Stimulated activated CD8-positive, alpha-beta memory T cell treated with anti-CD3 and anti-CD28 coated beads, Interleukin-7, amount 100 ng/mL, for 48 hours (primary cell): ENCODE results near the gene CRTC3.
A peak's percentile ranks its signal among the peaks of the same experiment; 100 is the strongest.
"Not testable (repeated sequence)": the region's sequence is repeated elsewhere in the genome, so short reads cannot be mapped to it uniquely, and the experiment has no call there.

Source experiments
- DNase-seq, 2 donors: peaks; one replicate each; pipeline ENCODE4 v3.0.0-alpha.2; 2020; ENCODE audit warnings: low read depth in 1 of 2; ENCODE audit errors: extremely low read depth in 1 of 2

CRTC3 gene

GRCh38 chr15:90520365-90520764 lies 9.4 kb upstream of the CRTC3 start:
- DNase-seq, result no peak

GRCh38 chr15:90523373-90523772 lies 6.3 kb upstream of the CRTC3 start:
- DNase-seq, result no peak

DNA sequence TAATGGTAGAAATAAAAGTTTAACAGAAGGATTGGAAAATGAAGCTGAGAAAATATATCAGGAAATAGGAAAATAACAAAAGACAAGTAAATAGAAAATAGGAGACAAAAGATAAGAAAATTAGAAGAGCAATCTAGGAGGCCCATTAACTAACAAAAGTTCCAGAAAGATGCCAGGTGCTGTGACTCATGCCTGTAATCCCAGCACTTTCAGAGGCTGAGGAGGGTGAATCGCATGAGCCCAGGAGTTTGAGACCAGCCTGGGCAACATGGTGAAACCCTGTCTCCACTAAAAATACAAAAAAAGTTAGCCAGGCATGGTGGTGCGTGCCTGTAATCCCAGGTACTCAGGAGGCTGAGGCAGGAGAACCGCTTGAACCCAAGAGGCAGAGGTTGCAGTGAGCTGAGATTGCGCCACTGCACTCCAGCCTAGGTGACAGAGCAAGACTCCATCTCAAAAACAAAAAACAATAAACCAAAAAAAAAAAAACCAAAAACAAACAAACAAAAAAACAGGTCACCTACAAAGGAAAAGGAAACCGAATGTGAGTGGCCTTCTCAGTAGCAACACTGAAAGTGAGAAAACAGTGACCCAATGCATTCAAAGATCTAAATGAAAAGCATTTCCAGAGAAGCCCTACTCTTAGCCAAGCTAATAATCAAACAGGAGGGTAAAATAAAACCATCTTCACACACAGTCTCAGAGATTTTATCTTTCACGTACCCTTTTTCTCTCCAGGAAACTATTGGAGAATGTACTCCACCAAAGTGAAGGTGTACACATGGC lies 5.5 kb upstream of the CRTC3 start:
- not testable (repeated sequence) for DNase-seq

GRCh38 chr15:90529011-90529370 lies 732 bp upstream of the CRTC3 start:
- no peak for DNase-seq

DNA sequence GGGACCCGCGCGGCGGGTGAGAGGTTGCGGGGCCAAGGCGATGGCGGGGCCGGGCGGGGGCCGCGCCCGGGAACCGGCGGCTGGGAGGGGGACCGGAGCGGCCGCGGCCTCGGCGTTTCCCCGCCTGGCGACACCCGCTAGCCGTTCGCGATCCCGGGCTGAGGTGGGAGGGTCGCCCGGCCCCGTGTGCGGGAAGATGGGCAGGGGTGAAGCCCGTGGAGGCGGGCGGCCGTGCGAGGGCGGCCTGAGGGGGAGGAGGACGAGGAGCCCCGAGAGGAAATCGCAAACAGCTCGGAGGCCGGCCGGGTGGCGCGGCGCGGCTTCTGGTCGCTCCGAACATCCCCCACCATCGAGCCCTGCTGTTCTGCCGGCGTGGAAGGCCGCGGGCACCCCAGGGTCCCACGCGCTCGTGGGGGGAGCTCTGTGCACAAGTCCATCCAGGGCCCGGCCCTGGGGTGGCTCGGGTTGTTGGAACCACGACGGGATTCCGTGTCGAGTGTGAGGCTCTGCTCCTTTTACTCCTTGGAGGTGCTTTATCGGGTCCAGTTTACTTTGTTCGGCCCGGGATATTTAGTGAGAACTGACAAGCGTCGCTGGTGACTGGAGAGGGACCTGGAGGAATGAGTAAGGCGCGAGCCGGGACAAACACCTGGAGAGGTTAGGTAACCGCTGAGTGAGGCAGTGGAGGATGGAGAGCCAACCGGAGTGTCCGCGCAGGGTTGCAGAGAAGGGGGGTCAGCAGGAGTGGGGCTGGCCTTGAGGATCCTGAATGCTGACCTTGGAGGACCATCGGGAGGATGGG lies 728 bp downstream of the CRTC3 start:
- peak in 1 of 2 donors; percentile 25 for DNase-seq

DNA sequence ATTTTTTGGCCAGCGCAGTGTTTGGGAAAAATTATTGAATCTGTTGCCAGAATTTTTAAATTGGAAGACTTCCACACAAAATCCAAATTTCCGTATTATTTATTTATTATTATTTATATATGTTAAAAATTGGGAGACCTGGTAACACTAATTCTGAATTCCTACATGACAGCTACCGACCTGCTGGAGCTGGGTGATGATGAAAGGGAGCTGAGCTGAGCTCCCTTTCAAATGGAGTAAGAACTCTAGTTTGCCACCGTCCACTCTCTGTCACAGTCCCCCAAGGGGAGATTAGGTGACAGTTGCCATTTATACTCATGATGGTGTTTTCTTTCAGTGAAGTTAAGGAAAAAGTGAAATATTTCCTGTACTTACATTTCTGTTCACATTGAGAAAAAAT lies 1.4 kb downstream of the CRTC3 start:
- no peak for DNase-seq

GRCh38 chr15:90535254-90535653 lies 5.5 kb downstream of the CRTC3 start:
- no peak for DNase-seq

DNA sequence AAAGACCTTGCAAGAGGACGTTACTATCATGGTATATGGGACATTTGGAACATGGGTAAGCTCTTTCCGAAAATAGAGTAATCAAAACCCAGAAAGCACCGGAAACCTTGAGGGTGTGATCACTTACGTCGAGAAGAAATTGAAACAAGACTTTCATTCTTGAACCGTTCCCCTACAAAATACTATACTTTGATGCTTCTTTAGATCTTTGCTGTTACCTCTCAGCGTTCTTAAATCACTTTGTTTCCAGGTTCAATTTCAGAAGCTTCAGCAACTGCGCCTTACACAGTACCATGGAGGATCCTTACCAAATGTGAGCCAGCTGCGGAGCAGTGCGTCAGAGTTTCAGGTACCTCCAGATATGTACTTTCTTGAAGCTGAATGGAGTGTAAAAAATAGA lies 10.1 kb downstream of the CRTC3 start:
- no peak for DNase-seq

DNA sequence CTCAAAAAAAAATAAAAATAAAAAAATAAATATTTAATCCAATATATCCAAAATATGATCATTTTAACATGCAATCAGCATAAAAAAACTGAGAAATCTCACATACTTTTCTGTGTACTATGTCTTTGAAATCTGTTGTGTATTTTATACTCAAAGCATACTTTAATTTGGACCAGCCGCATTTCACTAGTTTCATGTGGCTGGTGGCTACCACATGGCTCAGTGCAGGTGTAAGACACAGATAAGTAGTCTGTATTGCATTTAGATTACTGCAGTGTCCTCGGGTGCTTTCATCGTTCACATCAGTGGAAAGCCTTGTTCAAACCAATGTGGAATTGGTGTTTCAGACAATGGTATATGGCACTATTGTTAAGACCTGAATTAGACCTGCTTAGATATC lies 11.0 kb downstream of the CRTC3 start:
- DNase-seq, result no peak

GRCh38 chr15:90545095-90545494 lies 15.4 kb downstream of the CRTC3 start:
- no peak for DNase-seq

- no peak for DNase-seq
Measured at GRCh38 chr15:90547540-90547939, 17.8 kb downstream of the CRTC3 start.

DNA sequence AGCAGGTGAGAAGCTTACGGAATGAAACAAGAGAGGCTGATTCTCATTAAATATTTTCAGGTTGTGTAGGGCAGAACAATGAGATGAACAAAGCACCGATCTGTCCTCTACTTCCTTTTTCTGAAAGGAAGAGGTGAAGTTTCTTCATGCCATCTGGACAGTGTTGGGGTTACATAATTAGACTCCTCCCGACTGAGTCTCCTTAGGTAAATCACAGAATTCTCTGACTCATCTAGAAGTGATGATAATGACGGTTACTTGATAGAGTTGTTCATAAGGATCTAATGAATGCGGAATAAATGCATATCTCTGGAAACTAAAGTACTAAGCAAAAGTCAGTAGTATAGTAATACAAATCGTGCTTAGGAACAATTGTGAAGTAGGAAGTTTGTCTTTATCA lies 21.2 kb downstream of the CRTC3 start:
- no peak for DNase-seq

DNA sequence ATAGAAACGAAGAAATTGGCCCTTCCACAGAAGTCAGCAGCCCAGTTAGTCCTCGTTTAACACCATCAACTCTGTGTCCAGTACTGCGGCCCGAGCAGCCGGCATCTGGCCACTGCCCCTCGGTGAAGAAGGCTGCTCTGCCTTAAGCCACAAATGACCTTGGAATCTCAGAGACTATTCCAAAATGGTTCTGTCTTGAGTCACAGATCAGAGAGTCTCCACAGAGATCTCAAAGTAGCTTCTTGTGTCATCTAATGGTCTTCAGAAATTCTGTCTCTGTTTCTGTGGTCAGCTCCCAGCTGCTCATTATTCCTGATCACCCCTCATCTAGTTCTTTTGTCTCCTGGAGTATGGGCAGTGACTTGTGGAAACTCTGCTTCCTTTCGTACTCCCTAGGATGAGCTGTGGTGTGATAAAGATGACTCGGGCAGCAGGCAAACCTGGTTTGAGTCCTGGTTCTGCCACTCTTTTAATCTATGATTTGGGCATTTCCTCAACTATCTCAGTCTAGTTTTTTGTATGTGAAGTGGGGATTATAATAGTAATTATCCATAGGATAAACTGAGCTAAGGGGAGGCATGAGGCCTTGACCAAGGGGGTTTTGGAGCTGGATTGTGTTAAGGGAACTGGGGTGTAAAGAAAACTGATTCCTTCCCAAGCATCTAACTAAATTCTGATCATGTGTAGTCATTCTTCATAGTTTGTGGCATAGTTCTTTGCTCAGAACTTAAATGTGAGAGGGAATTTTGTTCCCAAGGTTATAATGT lies 22.6 kb downstream of the CRTC3 start:
- no peak for DNase-seq

DNA sequence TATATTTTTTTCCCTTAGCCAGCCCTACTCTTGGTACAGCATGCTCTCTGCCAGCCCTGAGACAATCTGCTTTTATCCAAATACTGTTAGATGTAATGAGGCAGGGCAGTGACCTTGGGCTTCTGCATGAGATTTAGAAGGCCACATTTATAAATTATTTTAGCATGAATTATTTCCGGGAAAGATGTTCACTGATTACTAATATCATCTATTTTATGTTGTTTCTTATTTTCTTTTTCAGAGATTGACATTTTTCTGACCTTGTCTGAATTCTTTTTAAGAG lies 23.1 kb downstream of the CRTC3 start:
- no peak for DNase-seq

- no peak for DNase-seq
Measured at GRCh38 chr15:90553248-90553745, 23.6 kb downstream of the CRTC3 start.

GRCh38 chr15:90557186-90558084 lies 27.7 kb downstream of the CRTC3 start:
- DNase-seq, result no peak

- no peak for DNase-seq
Measured at GRCh38 chr15:90558171-90558573, 28.4 kb downstream of the CRTC3 start.

- DNase-seq, result no peak
Measured at GRCh38 chr15:90559119-90559518, 29.4 kb downstream of the CRTC3 start.

DNA sequence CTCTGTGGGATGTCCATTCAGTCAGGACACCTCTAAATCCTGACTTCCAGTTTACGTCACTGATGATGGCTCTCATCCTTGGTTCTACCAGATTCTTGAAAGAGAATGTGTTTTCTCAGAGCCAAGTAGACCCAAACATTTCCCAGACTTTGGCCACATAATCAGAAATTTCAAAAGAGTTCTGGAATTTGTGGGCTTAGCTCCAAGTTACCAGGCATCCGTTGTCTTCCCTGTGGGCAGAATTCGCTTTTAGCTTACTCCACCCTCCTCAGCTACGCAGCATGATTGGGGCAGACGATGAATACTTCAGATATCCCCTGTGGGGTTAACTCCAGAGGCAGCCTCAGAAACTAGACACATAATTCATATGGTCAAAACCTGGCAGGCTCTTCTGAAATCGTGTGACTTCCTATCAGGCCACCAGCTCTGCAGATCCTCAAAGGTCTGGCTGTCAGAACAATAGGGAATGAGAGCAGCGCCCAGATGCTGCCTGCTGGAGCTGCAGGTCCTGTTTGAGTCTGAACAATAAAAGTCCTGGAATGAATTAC lies 30.6 kb downstream of the CRTC3 start:
- no peak for DNase-seq
